ENCODE measurements around the gene IFIT1B. TPM values are rescaled to one million over a fixed set of nuclear protein-coding genes. Genes with fewer than 3 reads are reported as not detected.
"Not testable (repeated sequence)": the region's sequence is repeated elsewhere in the genome, so short reads cannot be mapped to it uniquely, and the experiment has no call there.

Gene IFIT1B
- total RNA-seq, 1 experiment from 2014 or later: not detected

- Histone ChIP-seq H3K79me2 (ENCODE audit: low read depth) (no peaks in the 10 kb centered on the region), H3K4me1 (replicated peaks; ENCODE audit: insufficient read depth) (peaks cover 23% of the 10 kb centered on the region), H3K27me3 (ENCODE audit: insufficient read depth, low read depth) (no peaks in the 10 kb centered on the region), H3K4me3 (no peak overlapping the region), H3F3A (ENCODE audit: insufficient read depth, low read depth) (peaks cover 14% of the 10 kb centered on the region; the same call in 1 of the 2 replicates), H3K4me2 (no peak overlapping the region), H3K9me2 (ENCODE audit: insufficient read depth) (no peaks in the 10 kb centered on the region), H3K27ac (no peak overlapping the region), H3K36me3 (ENCODE audit: low read depth) (no peaks in the 10 kb centered on the region), H2AFZ (no peak overlapping the region), H3K9me3 (ENCODE audit: insufficient read depth, low read depth) (no peaks in the 10 kb centered on the region), H4K20me1 (ENCODE audit: insufficient read depth) (no peaks in the 10 kb centered on the region)
- TF ChIP-seq EZH2 (IDR thresholded peaks at IDR 0.05; ENCODE audit: low read depth) (no peak), CTCF (conservative IDR thresholded peaks at IDR 0.05) (no peak)
- ChIA-PET CTCF (no interaction called here), POLR2A (ENCODE audit: unreplicated experiment) (no interaction called here)
- intact Hi-C loops (cut with micrococcal nuclease; ENCODE audit: unreplicated experiment): no loop called here
- DNase-seq: no peak
- no TSS peak for BruUV-seq (replicated peaks)
Observed at GRCh38 chr10:89330537-89331212, 47.2 kb upstream of the IFIT1B start.

GRCh38 chr10:89331487-89332122 lies 46.3 kb upstream of the IFIT1B start:
- H3K9me3 ChIP-seq (ENCODE audit: insufficient read depth, low read depth); H3K9me2 ChIP-seq (ENCODE audit: insufficient read depth); H3K27ac ChIP-seq; intact Hi-C loops (cut with micrococcal nuclease; ENCODE audit: unreplicated experiment); DNase-seq; POLR2A ChIA-PET (ENCODE audit: unreplicated experiment); H3K79me2 ChIP-seq (ENCODE audit: low read depth); H4K20me1 ChIP-seq (ENCODE audit: insufficient read depth); H3K4me2 ChIP-seq; H3K27me3 ChIP-seq (ENCODE audit: insufficient read depth, low read depth); H3K36me3 ChIP-seq (ENCODE audit: low read depth); BruUV-seq (replicated peaks); H2AFZ ChIP-seq; H3K4me3 ChIP-seq: not testable (repeated sequence)
- CTCF ChIA-PET: interaction anchor here (0.6 kb wide), 1 partner anchor 81 kb away, joined by 3 read pairs; no protein-coding TSS in a partner anchor
- peaks cover 14% of the 10 kb centered on the region; the same call in 1 of the 2 replicates for H3F3A ChIP-seq (ENCODE audit: insufficient read depth, low read depth)
- H3K4me1 ChIP-seq (replicated peaks; ENCODE audit: insufficient read depth): peaks cover 23% of the 10 kb centered on the region

GRCh38 chr10:89332123-89332633 lies 45.7 kb upstream of the IFIT1B start:
- DNase-seq: no peak
- CTCF ChIA-PET: interaction anchor here (0.6 kb wide), 1 partner anchor 81 kb away, joined by 3 read pairs; no protein-coding TSS in a partner anchor
- no TSS peak for BruUV-seq (replicated peaks)

More at GRCh38 chr10:89332123-89332633, 45.7 kb upstream of the IFIT1B start:
- H3K4me3 ChIP-seq: no peak overlapping the region
- H2AFZ ChIP-seq: no peak overlapping the region
- H3K9me3 ChIP-seq (ENCODE audit: insufficient read depth, low read depth): no peaks in the 10 kb centered on the region
- H3K4me2 ChIP-seq: no peak overlapping the region
- intact Hi-C loops (cut with micrococcal nuclease; ENCODE audit: unreplicated experiment): no loop called here
- POLR2A ChIA-PET (ENCODE audit: unreplicated experiment): no interaction called here
- H3F3A ChIP-seq (ENCODE audit: insufficient read depth, low read depth): peaks cover 14% of the 10 kb centered on the region; the same call in 1 of the 2 replicates
- no peaks in the 10 kb centered on the region for H4K20me1 ChIP-seq (ENCODE audit: insufficient read depth)
- no peaks in the 10 kb centered on the region for H3K9me2 ChIP-seq (ENCODE audit: insufficient read depth)
- H3K27me3 ChIP-seq (ENCODE audit: insufficient read depth, low read depth): no peaks in the 10 kb centered on the region
- no peaks in the 10 kb centered on the region for H3K36me3 ChIP-seq (ENCODE audit: low read depth)
- H3K4me1 ChIP-seq (replicated peaks; ENCODE audit: insufficient read depth): peaks cover 19% of the 10 kb centered on the region
- no peaks in the 10 kb centered on the region for H3K79me2 ChIP-seq (ENCODE audit: low read depth)
- H3K27ac ChIP-seq: no peak overlapping the region
- TF ChIP-seq CTCF (conservative IDR thresholded peaks at IDR 0.05) (no peak), EZH2 (IDR thresholded peaks at IDR 0.05; ENCODE audit: low read depth) (no peak)

Measured in PC-9 (cell line).